Activated CD4-positive, CD25-positive, alpha-beta regulatory T cell treated with anti-CD3 and anti-CD28 coated beads, Interleukin-2, amount 50 U/mL, for 16 hours (primary cell): ENCODE measurements around the gene RUNDC1.

Experiments
- DNase-seq: peaks from one replicate; pipeline ENCODE4 v3.0.0-alpha.2; 2020; ENCODE audit warnings: low read depth, low spot score

Gene RUNDC1

GRCh38 chr17:43018932-43019331 lies 38.6 kb downstream of the RUNDC1 start:
- DNase-seq, result no peak

GRCh38 chr17:43019418-43019817 lies 39.1 kb downstream of the RUNDC1 start:
- DNase-seq, result no peak

DNA sequence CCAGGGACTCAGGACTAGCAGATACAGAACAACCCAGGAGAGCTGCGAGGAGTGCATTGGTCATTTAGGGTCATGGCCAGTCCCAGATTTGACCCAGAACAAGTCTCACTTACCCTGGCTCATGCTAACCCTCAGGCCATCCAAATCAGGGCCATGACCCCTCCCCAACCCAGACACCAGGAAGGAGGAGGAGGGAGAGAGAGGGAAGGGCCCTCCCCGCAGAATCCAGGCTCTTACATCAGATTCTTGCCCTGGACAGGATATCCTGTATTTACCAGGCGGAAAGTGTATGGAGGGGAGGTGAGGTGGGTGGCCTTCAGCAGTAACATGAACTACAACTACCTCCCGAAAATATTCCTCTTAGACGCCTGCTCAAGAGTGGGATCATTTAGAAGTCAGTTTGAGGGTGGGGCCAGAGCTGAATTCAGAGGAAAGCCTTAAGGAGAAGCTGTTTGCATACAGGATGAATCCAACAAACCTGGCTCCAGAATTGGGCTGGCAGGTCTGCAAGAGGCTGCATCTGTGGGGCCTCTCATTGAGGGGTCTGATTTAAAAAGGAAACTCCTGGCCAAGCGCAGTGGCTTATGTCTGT lies 39.8 kb downstream of the RUNDC1 start:
- DNase-seq, result no peak

DNA sequence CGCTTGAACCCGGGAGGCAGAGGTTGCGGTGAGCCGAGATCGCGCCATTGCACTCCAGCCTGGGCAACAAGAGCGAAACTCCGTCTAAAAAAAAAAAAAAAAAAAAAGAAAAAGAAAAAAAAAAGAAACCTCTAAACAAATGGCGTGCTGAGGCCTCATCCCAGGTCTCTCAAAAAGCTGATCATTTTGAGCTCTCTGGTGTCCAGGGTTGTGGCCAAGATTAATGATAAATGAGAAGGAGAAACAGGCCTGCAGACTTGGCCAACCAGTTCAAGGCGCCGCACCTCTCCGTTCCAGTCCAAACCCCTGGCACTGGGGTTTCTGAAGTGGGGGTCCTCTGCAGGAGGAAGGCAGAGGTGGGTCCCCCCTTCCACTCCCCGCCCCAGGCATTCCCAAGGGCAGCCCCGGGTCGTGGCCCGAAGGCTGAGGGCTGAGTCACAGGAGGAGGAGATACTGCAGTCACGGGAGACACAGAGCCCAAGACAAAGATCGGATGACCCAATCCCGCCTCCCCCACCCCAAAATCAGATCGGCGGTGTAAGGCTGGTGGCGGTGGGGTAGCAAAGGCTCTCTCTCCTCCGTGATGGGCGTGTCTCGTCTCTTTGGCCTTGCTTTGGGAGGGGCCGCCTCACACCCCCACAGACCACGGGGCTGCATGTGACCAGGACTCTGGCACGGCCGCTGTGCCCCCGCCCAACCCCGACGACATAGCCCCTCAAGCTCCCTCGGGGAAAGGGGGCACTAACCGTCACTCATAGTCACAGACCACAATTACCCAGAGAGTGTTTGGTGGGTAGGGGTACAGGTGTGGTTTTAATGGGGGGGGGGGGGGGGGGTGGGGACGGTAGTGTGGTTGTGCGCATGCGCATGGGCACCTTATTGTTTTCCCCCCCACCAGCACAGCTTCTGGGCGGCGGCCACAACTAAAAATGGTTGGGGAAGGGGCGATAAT lies 40.7 kb downstream of the RUNDC1 start:
- DNase-seq, result no peak

- no peak for DNase-seq
Measured at GRCh38 chr17:43021741-43022512, 41.6 kb downstream of the RUNDC1 start, which contains the start of gene VAT1. Gene VAT1 (minus strand): TSS chr17:43022385. CDS start chr17:43022322, 63 bp downstream.

- DNase-seq, result peak; percentile 41
Measured at GRCh38 chr17:43024407-43025289, 44.3 kb downstream of the RUNDC1 start, which contains the start of gene RND2. Gene RND2 (plus strand): TSS chr17:43025231. CDS start chr17:43025348, 117 bp downstream.

- no peak for DNase-seq
Measured at GRCh38 chr17:43025290-43025657, 44.9 kb downstream of the RUNDC1 start.

GRCh38 chr17:43025766-43026537 lies 45.6 kb downstream of the RUNDC1 start:
- no peak for DNase-seq

DNA sequence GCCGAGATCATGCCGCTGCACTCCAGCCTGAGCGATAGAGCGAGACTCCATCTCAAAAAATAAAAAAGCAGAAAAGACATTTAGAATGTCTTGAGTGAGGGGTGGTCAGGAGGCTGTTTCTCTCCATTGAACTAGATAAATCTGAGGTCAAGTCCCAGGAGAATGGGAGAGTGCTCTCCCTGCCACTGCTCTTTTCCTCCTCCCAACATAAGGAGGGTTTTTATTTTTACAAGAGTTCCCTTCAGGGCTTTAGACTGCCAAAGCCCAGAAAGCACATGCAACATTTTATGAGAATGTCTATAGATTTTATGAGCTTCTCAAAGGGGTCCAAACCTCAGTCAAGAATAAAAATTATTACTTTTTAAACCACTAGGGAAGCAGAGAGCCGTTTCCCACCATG lies 46.2 kb downstream of the RUNDC1 start:
- DNase-seq, result no peak

DNA sequence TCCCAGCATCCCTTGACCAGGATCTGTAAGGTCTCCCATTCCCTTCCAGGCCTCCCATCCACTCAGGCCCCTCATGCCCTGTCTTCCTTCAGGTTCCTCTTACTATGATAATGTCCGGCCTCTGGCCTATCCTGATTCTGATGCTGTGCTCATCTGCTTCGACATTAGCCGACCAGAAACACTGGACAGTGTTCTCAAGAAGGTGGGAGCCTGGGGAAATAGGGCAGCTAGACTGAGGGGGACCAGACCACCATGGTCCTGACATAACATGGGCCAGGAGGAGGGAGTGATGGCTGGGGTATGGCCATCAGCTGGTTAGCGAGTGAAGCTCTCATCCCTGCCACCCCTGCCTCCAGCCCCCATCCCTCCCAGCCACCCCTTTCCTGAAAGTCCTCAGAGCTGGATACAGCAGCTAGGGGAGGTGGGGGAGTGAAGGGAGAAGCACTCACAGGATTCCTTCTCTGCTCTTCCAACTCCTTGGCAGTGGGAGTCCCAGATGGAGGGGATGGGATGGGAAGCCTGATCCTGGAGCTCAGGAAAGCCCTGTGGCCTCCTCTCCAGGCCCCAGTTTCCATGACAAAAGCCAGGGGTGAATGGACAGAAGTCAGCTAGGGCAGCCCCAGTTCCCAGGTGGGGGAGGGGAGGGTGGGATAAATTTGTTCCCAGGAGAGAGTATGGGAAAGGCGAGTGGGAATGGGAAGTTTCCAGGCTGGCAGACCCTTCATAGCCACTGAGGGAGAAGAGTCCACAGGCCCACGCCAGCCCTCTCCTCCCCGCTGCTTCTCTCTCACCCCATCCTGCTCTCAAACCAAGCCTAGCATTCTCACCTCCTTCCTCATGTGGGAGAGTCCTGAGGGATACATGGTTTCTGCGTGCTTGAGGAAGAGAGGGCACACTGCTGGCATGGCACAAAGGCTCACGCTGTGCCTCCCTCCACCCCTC lies 47.0 kb downstream of the RUNDC1 start:
- no peak for DNase-seq

GRCh38 chr17:43028221-43028861 lies 48.0 kb downstream of the RUNDC1 start:
- DNase-seq, result no peak

GRCh38 chr17:43030137-43030767 lies 49.9 kb downstream of the RUNDC1 start:
- no peak for DNase-seq

DNA sequence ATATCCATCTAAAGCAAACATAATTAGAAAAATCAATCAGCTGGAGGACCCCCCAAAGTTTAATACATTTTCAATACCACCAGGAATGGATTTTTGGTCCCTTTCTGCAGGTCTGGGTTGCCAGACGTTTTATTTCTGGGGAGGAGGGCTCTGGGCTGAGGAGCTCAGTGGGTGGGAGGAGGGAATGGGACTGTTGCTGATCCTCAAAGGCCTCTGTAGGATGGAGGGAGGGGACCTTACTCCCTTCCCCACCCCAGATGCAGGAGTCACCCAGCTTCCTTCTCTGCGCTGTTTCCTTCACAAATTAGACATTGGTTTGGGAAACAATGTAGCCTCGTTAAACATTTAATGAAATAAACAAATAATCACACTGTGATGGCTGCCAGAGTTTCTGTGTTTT lies 51.3 kb downstream of the RUNDC1 start:
- no peak for DNase-seq

- DNase-seq, result no peak
Measured at GRCh38 chr17:43033948-43034881, 53.9 kb downstream of the RUNDC1 start.

GRCh38 chr17:43034894-43035293 lies 54.5 kb downstream of the RUNDC1 start:
- no peak for DNase-seq

- DNase-seq, result no peak
Measured at GRCh38 chr17:43039646-43040045, 59.3 kb downstream of the RUNDC1 start.

GRCh38 chr17:43040655-43041054 lies 60.3 kb downstream of the RUNDC1 start:
- DNase-seq, result no peak
